ENCODE results near the gene TMEM245. TPM values are rescaled to one million over a fixed set of nuclear protein-coding genes. Genes with fewer than 3 reads are reported as not detected.

TMEM245 gene
- total RNA-seq, 1 experiment from 2014 or later, result 34.8 TPM

DNA sequence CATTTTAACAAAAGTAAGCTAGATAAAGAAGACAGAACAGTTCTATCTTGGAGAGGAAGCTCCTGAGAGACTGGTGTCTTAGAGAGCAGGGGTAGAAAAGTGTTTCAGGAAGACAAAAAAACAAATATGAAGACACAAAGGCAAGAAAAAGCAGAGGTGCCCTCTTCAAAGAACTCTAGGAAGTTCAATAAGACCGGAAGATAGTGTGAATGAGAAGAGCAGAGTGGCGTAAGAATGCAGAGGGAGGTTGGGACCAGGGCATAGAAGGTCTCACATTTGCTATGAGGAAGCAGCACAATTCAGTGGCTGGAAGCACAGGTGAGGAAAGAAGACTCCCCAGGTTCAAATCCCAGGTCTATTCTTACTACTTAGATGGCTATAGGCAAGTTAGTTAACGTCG is 22.6 kb downstream of the TMEM245 start (continued):
- TF ChIP-seq TCF7L2 (IDR thresholded peaks at IDR 0.05; ENCODE audit: borderline replicate concordance, extremely low read depth, insufficient read depth, insufficient read length), result no peak
- no peak for TF ChIP-seq POLR2AphosphoS5 (IDR thresholded peaks at IDR 0.05; ENCODE audit: low read depth, low read length)
- no peak for TF ChIP-seq FOSL1 (IDR thresholded peaks at IDR 0.05; ENCODE audit: low read depth)

DNA sequence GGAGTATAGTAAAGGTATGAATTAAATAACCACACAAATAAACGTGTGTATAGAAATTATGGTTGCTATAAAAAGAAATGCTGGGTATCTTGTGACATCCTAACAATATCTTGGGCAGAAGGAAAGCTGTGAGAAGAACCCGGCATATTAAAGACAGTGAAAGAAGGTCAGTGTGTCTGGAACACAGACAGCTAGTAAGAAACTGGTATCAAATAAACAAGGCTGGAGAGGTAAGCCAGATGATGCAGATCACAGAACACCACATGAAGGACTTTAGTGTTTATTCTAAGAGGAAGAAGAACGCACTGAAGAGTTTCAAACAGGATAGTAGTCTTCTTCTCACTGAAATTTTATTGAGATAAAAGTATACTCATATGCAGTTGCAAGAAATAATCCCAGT is 24.4 kb downstream of the TMEM245 start:
- H3K4me2 ChIP-seq (ENCODE audit: low read length), result no peak overlapping the region
- no peak overlapping the region for H3K9ac ChIP-seq (ENCODE audit: low read length)
- H2AFZ ChIP-seq (ENCODE audit: low read depth, low read length, poor library complexity, severe bottlenecking), result no peak overlapping the region
- BruUV-seq (replicated peaks), result no TSS peak
- H3K27ac ChIP-seq (ENCODE audit: low read depth, low read length), result no peak overlapping the region
- RAD21 ChIA-PET (ENCODE audit: low non-redundant PET in 1 of 2, low total read pairs in 2 of 2, uncharacterized antibody in 2 of 2, unreplicated experiment in 2 of 2), result no interaction called here
- intact Hi-C loops (cut with micrococcal nuclease), result no loop called here
- no peak for TF ChIP-seq EGR1 (IDR thresholded peaks at IDR 0.05; ENCODE audit: low read depth)
- no peaks in the 10 kb centered on the region for H3K9me3 ChIP-seq (ENCODE audit: control insufficient read depth in 1 of 2, insufficient read depth in 1 of 2, low read depth in 1 of 2, low read length in 2 of 2)
- DNase-seq (ENCODE audit: low read depth, low spot score) (no peak), ATAC-seq (no peak)
- POLR2A ChIA-PET, result no interaction called here
- H3K4me3 ChIP-seq (replicated peaks in 1 of 2; ENCODE audit: low read depth in 1 of 2, low read length in 2 of 2), result no peak overlapping the region
- peaks cover 22 to 29% of the 10 kb centered on the region in 2 experiments for H3K4me1 ChIP-seq (ENCODE audit: control insufficient read depth in 1 of 2, insufficient read depth in 2 of 2, low read length in 2 of 2)
- H4K20me1 ChIP-seq (ENCODE audit: insufficient read depth), result no peaks in the 10 kb centered on the region
- H3K9me2 ChIP-seq (ENCODE audit: insufficient read depth), result no peaks in the 10 kb centered on the region
- peaks cover 75% of the 10 kb centered on the region for H3K79me2 ChIP-seq (ENCODE audit: insufficient read depth, low read length)
- peaks cover 8 to 17% of the 10 kb centered on the region in 2 experiments; a peak in 3 of 4 replicates for H3K36me3 ChIP-seq (ENCODE audit: control insufficient read depth in 1 of 2, insufficient read depth in 2 of 2, low read length in 2 of 2)
- CTCF ChIA-PET, result no interaction called here
- H3K27me3 ChIP-seq (ENCODE audit: insufficient read depth, low read length), result no peaks in the 10 kb centered on the region

DNA sequence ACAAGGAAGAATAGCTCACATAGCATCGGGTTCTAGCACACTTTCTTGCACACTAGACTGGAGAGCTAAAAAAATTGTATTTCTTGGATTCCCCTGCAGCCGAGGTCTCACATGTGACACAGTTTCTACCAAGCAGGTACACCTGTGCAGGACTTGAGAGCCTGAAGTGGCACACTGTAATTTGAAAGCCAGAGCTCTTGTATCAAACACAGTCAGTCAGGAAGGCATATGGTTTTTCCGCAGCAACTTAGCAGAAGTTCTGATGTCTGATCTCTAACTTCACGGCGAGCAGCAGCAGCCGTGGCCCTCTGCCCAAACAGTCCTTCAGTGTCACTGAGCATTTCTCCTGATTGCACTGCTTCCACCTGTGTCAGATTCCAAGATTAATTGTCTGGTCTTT is 25.5 kb downstream of the TMEM245 start:
- intact Hi-C loops (cut with micrococcal nuclease), result no loop called here
- Histone ChIP-seq H2AFZ (ENCODE audit: low read depth, low read length, poor library complexity, severe bottlenecking) (no peak overlapping the region), H4K20me1 (ENCODE audit: insufficient read depth) (no peaks in the 10 kb centered on the region), H3K4me2 (ENCODE audit: low read length) (no peak overlapping the region), H3K36me3 (ENCODE audit: control insufficient read depth in 1 of 2, insufficient read depth in 2 of 2, low read length in 2 of 2) (peaks cover 8 to 17% of the 10 kb centered on the region in 2 experiments; a peak in 3 of 4 replicates), H3K79me2 (ENCODE audit: insufficient read depth, low read length) (peaks cover 64% of the 10 kb centered on the region), H3K9me3 (ENCODE audit: control insufficient read depth in 1 of 2, insufficient read depth in 1 of 2, low read depth in 1 of 2, low read length in 2 of 2) (no peaks in the 10 kb centered on the region), H3K4me3 (replicated peaks in 1 of 2; ENCODE audit: low read depth in 1 of 2, low read length in 2 of 2) (no peak overlapping the region), H3K27me3 (ENCODE audit: insufficient read depth, low read length) (no peaks in the 10 kb centered on the region), H3K9me2 (ENCODE audit: insufficient read depth) (no peaks in the 10 kb centered on the region), H3K4me1 (ENCODE audit: control insufficient read depth in 1 of 2, insufficient read depth in 2 of 2, low read length in 2 of 2) (peaks cover 14 to 20% of the 10 kb centered on the region in 2 experiments), H3K9ac (ENCODE audit: low read length) (no peak overlapping the region), H3K27ac (ENCODE audit: low read depth, low read length) (no peak overlapping the region)
- POLR2A ChIA-PET, result no interaction called here
- BruUV-seq (replicated peaks), result no TSS peak
- CTCF ChIA-PET, result no interaction called here
- DNase-seq (ENCODE audit: low read depth, low spot score) (no peak), ATAC-seq (no peak)
- RAD21 ChIA-PET (ENCODE audit: low non-redundant PET in 1 of 2, low total read pairs in 2 of 2, uncharacterized antibody in 2 of 2, unreplicated experiment in 2 of 2), result no interaction called here
- TF ChIP-seq YY1 (IDR thresholded peaks at IDR 0.05; ENCODE audit: extremely low read depth, insufficient replicate concordance, low read depth, low read length), result no peak
- TF ChIP-seq TCF7L2 (IDR thresholded peaks at IDR 0.05; ENCODE audit: borderline replicate concordance, extremely low read depth, insufficient read depth, insufficient read length), result no peak
- TF ChIP-seq, protein P1, sequence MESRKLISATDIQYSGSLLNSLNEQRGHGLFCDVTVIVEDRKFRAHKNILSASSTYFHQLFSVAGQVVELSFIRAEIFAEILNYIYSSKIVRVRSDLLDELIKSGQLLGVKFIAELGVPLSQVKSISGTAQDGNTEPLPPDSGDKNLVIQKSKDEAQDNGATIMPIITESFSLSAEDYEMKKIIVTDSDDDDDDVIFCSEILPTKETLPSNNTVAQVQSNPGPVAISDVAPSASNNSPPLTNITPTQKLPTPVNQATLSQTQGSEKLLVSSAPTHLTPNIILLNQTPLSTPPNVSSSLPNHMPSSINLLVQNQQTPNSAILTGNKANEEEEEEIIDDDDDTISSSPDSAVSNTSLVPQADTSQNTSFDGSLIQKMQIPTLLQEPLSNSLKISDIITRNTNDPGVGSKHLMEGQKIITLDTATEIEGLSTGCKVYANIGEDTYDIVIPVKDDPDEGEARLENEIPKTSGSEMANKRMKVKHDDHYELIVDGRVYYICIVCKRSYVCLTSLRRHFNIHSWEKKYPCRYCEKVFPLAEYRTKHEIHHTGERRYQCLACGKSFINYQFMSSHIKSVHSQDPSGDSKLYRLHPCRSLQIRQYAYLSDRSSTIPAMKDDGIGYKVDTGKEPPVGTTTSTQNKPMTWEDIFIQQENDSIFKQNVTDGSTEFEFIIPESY (IDR thresholded peaks at IDR 0.05; ENCODE audit: extremely low read depth, insufficient replicate concordance, low read length), result no peak
- no peak for TF ChIP-seq EZH2phosphoT487 (IDR thresholded peaks at IDR 0.05; ENCODE audit: borderline replicate concordance)
- no peak for TF ChIP-seq SRF (IDR thresholded peaks at IDR 0.05; ENCODE audit: low read depth)
- TF ChIP-seq CBX3 (IDR thresholded peaks at IDR 0.05; ENCODE audit: low read depth), result no peak
- TF ChIP-seq, protein P2, sequence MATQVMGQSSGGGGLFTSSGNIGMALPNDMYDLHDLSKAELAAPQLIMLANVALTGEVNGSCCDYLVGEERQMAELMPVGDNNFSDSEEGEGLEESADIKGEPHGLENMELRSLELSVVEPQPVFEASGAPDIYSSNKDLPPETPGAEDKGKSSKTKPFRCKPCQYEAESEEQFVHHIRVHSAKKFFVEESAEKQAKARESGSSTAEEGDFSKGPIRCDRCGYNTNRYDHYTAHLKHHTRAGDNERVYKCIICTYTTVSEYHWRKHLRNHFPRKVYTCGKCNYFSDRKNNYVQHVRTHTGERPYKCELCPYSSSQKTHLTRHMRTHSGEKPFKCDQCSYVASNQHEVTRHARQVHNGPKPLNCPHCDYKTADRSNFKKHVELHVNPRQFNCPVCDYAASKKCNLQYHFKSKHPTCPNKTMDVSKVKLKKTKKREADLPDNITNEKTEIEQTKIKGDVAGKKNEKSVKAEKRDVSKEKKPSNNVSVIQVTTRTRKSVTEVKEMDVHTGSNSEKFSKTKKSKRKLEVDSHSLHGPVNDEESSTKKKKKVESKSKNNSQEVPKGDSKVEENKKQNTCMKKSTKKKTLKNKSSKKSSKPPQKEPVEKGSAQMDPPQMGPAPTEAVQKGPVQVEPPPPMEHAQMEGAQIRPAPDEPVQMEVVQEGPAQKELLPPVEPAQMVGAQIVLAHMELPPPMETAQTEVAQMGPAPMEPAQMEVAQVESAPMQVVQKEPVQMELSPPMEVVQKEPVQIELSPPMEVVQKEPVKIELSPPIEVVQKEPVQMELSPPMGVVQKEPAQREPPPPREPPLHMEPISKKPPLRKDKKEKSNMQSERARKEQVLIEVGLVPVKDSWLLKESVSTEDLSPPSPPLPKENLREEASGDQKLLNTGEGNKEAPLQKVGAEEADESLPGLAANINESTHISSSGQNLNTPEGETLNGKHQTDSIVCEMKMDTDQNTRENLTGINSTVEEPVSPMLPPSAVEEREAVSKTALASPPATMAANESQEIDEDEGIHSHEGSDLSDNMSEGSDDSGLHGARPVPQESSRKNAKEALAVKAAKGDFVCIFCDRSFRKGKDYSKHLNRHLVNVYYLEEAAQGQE (IDR thresholded peaks at IDR 0.05; ENCODE audit: low read depth), result no peak
- no peak for TF ChIP-seq SP1 (IDR thresholded peaks at IDR 0.05; ENCODE audit: low read depth)
- TF ChIP-seq CEBPB (IDR thresholded peaks at IDR 0.05; ENCODE audit: low read depth), result no peak
- no peak for TF ChIP-seq SIN3A (IDR thresholded peaks at IDR 0.05; ENCODE audit: low read depth)
- TF ChIP-seq POLR2AphosphoS5 (IDR thresholded peaks at IDR 0.05; ENCODE audit: low read depth, low read length), result no peak
- no peak for TF ChIP-seq ELF1 (IDR thresholded peaks at IDR 0.05; ENCODE audit: borderline replicate concordance, low read depth)
